ENCODE measurements around the gene PCNA. TPM values are rescaled to one million over a fixed set of nuclear protein-coding genes. Genes with fewer than 3 reads are reported as not detected.

Gene PCNA
- 10 to 100 TPM; 21.9 to 60.0 (median 54.1) TPM for total RNA-seq

- H3K27me3 ChIP-seq: no peaks in the 10 kb centered on the region
- peak within 1 kb of the TSS; percentile 77 for H3K4me3 ChIP-seq
- TF ChIP-seq POLR2AphosphoS5 (IDR thresholded peaks at IDR 0.05) (peak in 1 of 3 donors; percentile 80), POLR2A (IDR thresholded peaks at IDR 0.05) (peak in 1 of 2 donors; percentile 73), EP300 (IDR thresholded peaks at IDR 0.05) (no peak)
- TF ChIP-seq, protein P1, sequence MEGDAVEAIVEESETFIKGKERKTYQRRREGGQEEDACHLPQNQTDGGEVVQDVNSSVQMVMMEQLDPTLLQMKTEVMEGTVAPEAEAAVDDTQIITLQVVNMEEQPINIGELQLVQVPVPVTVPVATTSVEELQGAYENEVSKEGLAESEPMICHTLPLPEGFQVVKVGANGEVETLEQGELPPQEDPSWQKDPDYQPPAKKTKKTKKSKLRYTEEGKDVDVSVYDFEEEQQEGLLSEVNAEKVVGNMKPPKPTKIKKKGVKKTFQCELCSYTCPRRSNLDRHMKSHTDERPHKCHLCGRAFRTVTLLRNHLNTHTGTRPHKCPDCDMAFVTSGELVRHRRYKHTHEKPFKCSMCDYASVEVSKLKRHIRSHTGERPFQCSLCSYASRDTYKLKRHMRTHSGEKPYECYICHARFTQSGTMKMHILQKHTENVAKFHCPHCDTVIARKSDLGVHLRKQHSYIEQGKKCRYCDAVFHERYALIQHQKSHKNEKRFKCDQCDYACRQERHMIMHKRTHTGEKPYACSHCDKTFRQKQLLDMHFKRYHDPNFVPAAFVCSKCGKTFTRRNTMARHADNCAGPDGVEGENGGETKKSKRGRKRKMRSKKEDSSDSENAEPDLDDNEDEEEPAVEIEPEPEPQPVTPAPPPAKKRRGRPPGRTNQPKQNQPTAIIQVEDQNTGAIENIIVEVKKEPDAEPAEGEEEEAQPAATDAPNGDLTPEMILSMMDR (IDR thresholded peaks at IDR 0.05): peak in 1 of 2 donors; percentile 7
- 0% methylated on average over 36 of the region's 71 CpGs for WGBS
- DNase-seq (ENCODE audit: low spot score in 2 of 2): peak; percentile 98
- H3K9me3 ChIP-seq: no peaks in the 10 kb centered on the region
- peaks cover 26% of the 10 kb centered on the region for H3K4me1 ChIP-seq
- peak within 1 kb of the TSS; percentile 91 for H3K27ac ChIP-seq
- peaks cover 21% of the 10 kb centered on the region for H3K36me3 ChIP-seq
Measured at GRCh38 chr20:5119435-5120184, at the start of gene PCNA. TSS of gene PCNA (minus strand) at chr20:5119958. CDS start at chr20:5119798, 160 bp downstream.

DNA sequence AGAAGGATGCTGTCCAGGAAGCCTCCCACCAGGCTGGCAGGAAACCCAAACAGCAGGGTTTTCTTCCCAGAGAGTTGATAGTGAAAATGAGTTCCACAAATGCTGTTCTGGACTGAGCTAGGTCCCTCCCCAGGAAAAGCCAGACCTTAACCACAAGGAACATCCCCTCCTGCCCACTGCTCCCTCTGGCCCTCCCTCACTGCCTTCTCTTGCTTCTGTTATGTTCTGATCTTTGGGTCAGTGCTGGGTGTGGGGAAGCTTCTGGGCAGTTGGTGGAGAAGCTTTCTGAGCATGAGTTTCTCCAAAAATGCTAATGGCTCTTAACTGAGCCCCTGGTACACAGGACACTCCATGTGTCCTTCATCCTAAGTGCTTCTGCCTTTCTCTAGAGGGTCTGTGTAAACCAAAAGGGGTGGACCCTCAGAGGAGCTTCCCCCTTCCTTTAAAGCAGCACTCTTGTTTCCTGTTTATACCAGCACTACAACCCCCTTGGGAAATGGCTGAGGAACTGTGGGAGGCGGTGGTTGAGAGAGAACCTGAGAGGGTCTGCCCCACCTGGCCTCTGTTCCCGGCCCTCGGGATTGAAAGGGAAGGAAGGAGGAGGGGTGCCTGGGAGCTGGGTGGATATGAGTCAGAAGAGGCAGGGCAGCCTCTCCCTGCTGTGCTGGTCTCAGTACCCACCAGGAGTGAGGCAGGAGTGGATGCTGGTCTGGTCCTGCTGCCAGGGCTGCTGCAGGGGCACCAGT is 49.1 kb upstream of the PCNA start:
- no peaks in the 10 kb centered on the region for H3K27me3 ChIP-seq
- DNase-seq (ENCODE audit: low spot score in 2 of 2): no peak
- 30% methylated on average over 3 of the region's 3 CpGs for WGBS
- peaks cover 50% of the 10 kb centered on the region for H3K4me1 ChIP-seq
- H3K4me3 ChIP-seq: no peak overlapping the region
- no peaks in the 10 kb centered on the region for H3K9me3 ChIP-seq
- H3K27ac ChIP-seq: no peak overlapping the region
- H3K36me3 ChIP-seq: peaks cover 4% of the 10 kb centered on the region
- no peak for TF ChIP-seq POLR2A (IDR thresholded peaks at IDR 0.05)
- TF ChIP-seq, protein P1 (IDR thresholded peaks at IDR 0.05): no peak
- no peak for TF ChIP-seq EP300 (IDR thresholded peaks at IDR 0.05)
- TF ChIP-seq POLR2AphosphoS5 (IDR thresholded peaks at IDR 0.05): no peak

DNA sequence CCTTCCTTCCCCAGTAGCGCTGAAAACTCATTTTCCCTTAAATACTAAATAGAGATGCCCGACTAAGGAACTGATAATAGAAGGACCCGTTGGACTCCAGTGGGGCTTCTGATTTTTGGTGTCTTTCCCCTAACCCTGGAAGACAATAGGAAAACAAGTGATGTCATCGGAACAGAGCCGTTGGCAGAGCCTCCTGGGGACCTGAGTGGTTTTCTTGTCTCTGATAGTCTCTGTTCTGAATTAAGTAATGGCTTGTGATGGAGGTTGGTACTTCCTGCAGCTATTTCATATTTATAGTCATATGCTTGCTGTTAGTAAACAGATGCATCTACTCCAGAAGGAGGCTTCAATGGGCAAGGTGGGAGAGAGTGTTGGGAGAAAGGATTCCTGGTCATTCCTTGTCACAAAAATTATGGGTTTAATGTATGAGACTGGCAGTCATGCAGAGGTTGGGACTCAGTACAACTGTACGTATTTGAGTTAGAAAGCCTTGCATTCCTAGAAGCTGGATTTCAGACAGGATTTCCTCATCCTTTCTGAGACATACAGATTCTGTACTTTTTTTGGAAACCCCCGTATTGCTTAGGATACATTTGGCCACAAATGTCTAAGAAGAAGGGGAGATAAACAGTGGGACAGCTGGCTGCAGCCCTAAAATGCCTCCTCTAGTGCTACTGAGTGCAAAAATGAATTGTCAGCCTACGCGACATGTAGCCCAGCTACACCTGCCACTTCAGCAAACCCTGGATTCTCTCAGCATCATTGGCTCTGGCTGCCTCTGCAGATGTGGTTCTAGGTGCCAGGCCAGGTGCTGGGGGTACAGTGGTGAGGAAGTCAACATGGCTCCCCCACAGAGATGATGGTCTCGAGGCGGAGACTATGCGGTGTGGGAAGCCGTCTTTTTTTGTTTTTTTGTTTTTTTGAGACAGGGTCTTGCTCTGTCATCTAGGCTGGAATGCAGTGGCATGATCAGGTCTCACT is 45.2 kb upstream of the PCNA start:
- 76% methylated on average over 13 of the region's 13 CpGs for WGBS
- H3K4me1 ChIP-seq: peaks cover 36% of the 10 kb centered on the region

GRCh38 chr20:5161536-5162164 is 41.9 kb upstream of the PCNA start:
- H3K4me1 ChIP-seq: peaks cover 12% of the 10 kb centered on the region
- no peaks in the 10 kb centered on the region for H3K36me3 ChIP-seq
- no peaks in the 10 kb centered on the region for H3K27me3 ChIP-seq
- H3K9me3 ChIP-seq: no peaks in the 10 kb centered on the region
- TF ChIP-seq EP300 (IDR thresholded peaks at IDR 0.05): no peak
- no peak for TF ChIP-seq POLR2A (IDR thresholded peaks at IDR 0.05)
- TF ChIP-seq POLR2AphosphoS5 (IDR thresholded peaks at IDR 0.05): no peak
- TF ChIP-seq, protein P1 (IDR thresholded peaks at IDR 0.05): no peak
- WGBS: 90% methylated on average over 6 of the region's 6 CpGs
- DNase-seq (ENCODE audit: low spot score in 2 of 2): no peak
- no peak overlapping the region for H3K27ac ChIP-seq
- no peak overlapping the region for H3K4me3 ChIP-seq

More for the DNA sequence above, 45.2 kb upstream of the PCNA start:
- Histone ChIP-seq H3K9me3 (no peaks in the 10 kb centered on the region), H3K27ac (no peak overlapping the region), H3K4me3 (no peak overlapping the region), H3K36me3 (no peaks in the 10 kb centered on the region), H3K27me3 (no peaks in the 10 kb centered on the region)
- TF ChIP-seq, protein P1 (IDR thresholded peaks at IDR 0.05): no peak
- TF ChIP-seq POLR2AphosphoS5 (IDR thresholded peaks at IDR 0.05) (no peak), POLR2A (IDR thresholded peaks at IDR 0.05) (no peak), EP300 (IDR thresholded peaks at IDR 0.05) (no peak)
- DNase-seq (ENCODE audit: low spot score in 2 of 2): no peak
